NK-92 treated with Interleukin-12 subunit alpha and Interleukin-12 subunit beta, amount 100 ng/mL, for 24 hours (cell line): ENCODE measurements around the gene PRPH2.

Source experiments
- DNase-seq: peaks from one replicate; lab custom pipeline; 2025; lab: John Stamatoyannopoulos, UW

The PRPH2 gene

GRCh38 chr6:42722497-42722896, at the start of gene PRPH2:
Gene PRPH2, minus strand, starts transcription at chr6:42722597. Its CDS starts 263 bp downstream, at chr6:42722334.
- DNase-seq: no peak

GRCh38 chr6:42771741-42772100, 49.3 kb upstream of the PRPH2 start:
- DNase-seq: peak; percentile 32

GRCh38 chr6:42769836-42770235, 47.4 kb upstream of the PRPH2 start:
- no peak for DNase-seq

- DNase-seq: no peak
Measured at GRCh38 chr6:42769051-42769450, 46.7 kb upstream of the PRPH2 start.

GRCh38 chr6:42766163-42766670, 43.8 kb upstream of the PRPH2 start:
- no peak for DNase-seq

- DNase-seq: no peak
Measured at GRCh38 chr6:42764911-42765648, 42.7 kb upstream of the PRPH2 start.

GRCh38 chr6:42762950-42763349, 40.6 kb upstream of the PRPH2 start:
- no peak for DNase-seq

- DNase-seq: no peak
Measured at GRCh38 chr6:42762426-42762859, 40.0 kb upstream of the PRPH2 start.

GRCh38 chr6:42761287-42762067, 39.1 kb upstream of the PRPH2 start:
- DNase-seq: no peak

GRCh38 chr6:42758756-42759430, 36.5 kb upstream of the PRPH2 start:
- no peak for DNase-seq

GRCh38 chr6:42756722-42757121, 34.3 kb upstream of the PRPH2 start:
- DNase-seq: no peak

- no peak for DNase-seq
Measured at GRCh38 chr6:42754759-42755158, 32.4 kb upstream of the PRPH2 start.

GRCh38 chr6:42751055-42751454, 28.7 kb upstream of the PRPH2 start:
- no peak for DNase-seq

- no peak for DNase-seq
Measured at GRCh38 chr6:42748203-42748898, 26.0 kb upstream of the PRPH2 start.

GRCh38 chr6:42746463-42747391, 24.3 kb upstream of the PRPH2 start:
- peak; percentile 91 for DNase-seq

GRCh38 chr6:42745640-42746462, 23.5 kb upstream of the PRPH2 start, which contains the start of gene TBCC:
Gene TBCC, minus strand, starts transcription at chr6:42746103. Its CDS starts 30 bp downstream, at chr6:42746073.
- peak; percentile 97 for DNase-seq

- DNase-seq: no peak
Measured at GRCh38 chr6:42745083-42745639, 22.8 kb upstream of the PRPH2 start.

- DNase-seq: no peak
Measured at GRCh38 chr6:42744351-42744893, 22.0 kb upstream of the PRPH2 start.
